ENCODE data around the gene NDUFA9.

DNA sequence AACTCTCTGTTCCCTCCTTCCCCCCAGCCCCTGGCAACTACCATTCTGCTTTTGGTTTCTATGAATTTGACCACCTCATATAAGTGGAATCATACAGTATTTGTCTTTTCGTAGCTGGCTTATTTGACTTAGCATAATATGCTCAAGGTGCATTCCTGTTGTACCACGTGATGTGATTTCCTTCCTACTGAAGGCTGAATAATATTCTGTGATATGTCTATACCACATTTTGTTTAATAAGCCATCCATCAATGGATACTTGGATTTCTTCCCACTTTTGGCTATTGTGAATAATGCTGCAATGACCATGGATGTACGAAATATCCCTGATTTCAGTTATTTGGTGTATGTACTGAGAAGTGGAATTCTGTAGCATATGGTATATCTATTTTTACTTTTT, 16.3 kb downstream of the NDUFA9 start:
- TF ChIP-seq CTCF (CRISPR knock-in tag; IDR thresholded peaks at IDR 0.05) (no peak), KAT2B (IDR thresholded peaks at IDR 0.05; ENCODE audit: borderline replicate concordance, low read depth, low read length) (no peak), SPEN (CRISPR knock-in tag; IDR thresholded peaks at IDR 0.05; ENCODE audit: low read depth) (no peak), ATF6 (CRISPR knock-in tag; conservative IDR thresholded peaks at IDR 0.05) (no peak), HOXD1 (CRISPR knock-in tag; IDR thresholded peaks at IDR 0.05) (no peak), RBM22 (optimal IDR thresholded peaks at IDR 0.05; ENCODE audit: low read length) (no peak), ZKSCAN1 (IDR thresholded peaks at IDR 0.05; ENCODE audit: low read length) (no peak), GPBP1L1 (CRISPR knock-in tag; IDR thresholded peaks at IDR 0.05) (no peak), POLR2AphosphoS5 (IDR thresholded peaks at IDR 0.05; ENCODE audit: low read depth, low read length) (no peak), SUZ12 (IDR thresholded peaks at IDR 0.05; ENCODE audit: low read depth, low read length) (no peak)
- TF ChIP-seq, protein P1, sequence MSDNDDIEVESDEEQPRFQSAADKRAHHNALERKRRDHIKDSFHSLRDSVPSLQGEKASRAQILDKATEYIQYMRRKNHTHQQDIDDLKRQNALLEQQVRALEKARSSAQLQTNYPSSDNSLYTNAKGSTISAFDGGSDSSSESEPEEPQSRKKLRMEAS (IDR thresholded peaks at IDR 0.05) = no peak
- TF ChIP-seq, protein P2, sequence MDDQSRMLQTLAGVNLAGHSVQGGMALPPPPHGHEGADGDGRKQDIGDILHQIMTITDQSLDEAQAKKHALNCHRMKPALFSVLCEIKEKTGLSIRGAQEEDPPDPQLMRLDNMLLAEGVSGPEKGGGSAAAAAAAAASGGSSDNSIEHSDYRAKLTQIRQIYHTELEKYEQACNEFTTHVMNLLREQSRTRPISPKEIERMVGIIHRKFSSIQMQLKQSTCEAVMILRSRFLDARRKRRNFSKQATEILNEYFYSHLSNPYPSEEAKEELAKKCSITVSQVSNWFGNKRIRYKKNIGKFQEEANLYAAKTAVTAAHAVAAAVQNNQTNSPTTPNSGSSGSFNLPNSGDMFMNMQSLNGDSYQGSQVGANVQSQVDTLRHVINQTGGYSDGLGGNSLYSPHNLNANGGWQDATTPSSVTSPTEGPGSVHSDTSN (CRISPR knock-in tag; IDR thresholded peaks at IDR 0.05; ENCODE audit: borderline replicate concordance) = no peak
